HG03175 (cell line): ENCODE results near the gene IL10RB.
"Not testable (repeated sequence)": the region's sequence is repeated elsewhere in the genome, so short reads cannot be mapped to it uniquely, and the experiment has no call there.

Experiments
- ATAC-seq: cut with Tn5 transposase; IDR thresholded peaks from one replicate; pipeline ENCODE4 v1.9.1; 2021; ENCODE audit warnings: mild to moderate bottlenecking, moderate library complexity; ENCODE audit not compliant: unreplicated experiment

IL10RB gene

GRCh38 chr21:33240404-33240803 lies 25.8 kb upstream of the IL10RB start:
- ATAC-seq: no peak

GRCh38 chr21:33241846-33242245 lies 24.3 kb upstream of the IL10RB start:
- no peak for ATAC-seq

GRCh38 chr21:33242846-33243245 lies 23.3 kb upstream of the IL10RB start:
- not testable (repeated sequence) for ATAC-seq

- no peak for ATAC-seq
Measured at GRCh38 chr21:33244082-33244778, 21.9 kb upstream of the IL10RB start.

GRCh38 chr21:33244779-33245105 lies 21.4 kb upstream of the IL10RB start:
- no peak for ATAC-seq

- ATAC-seq: no peak
Measured at GRCh38 chr21:33245289-33245918, 20.8 kb upstream of the IL10RB start.

GRCh38 chr21:33246506-33246905 lies 19.7 kb upstream of the IL10RB start:
- ATAC-seq: no peak

GRCh38 chr21:33246963-33247362 lies 19.2 kb upstream of the IL10RB start:
- ATAC-seq: no peak

GRCh38 chr21:33247599-33247998 lies 18.6 kb upstream of the IL10RB start:
- ATAC-seq: no peak

- ATAC-seq: no peak
Measured at GRCh38 chr21:33249331-33250002, 16.7 kb upstream of the IL10RB start.

- ATAC-seq: no peak
Measured at GRCh38 chr21:33251119-33251518, 15.0 kb upstream of the IL10RB start.

GRCh38 chr21:33253382-33253781 lies 12.8 kb upstream of the IL10RB start:
- not testable (repeated sequence) for ATAC-seq

GRCh38 chr21:33254766-33255165 lies 11.4 kb upstream of the IL10RB start:
- no peak for ATAC-seq

GRCh38 chr21:33255404-33255803 lies 10.8 kb upstream of the IL10RB start:
- no peak for ATAC-seq

- ATAC-seq: no peak
Measured at GRCh38 chr21:33256019-33256418, 10.1 kb upstream of the IL10RB start.

- ATAC-seq: no peak
Measured at GRCh38 chr21:33257094-33257803, 8.9 kb upstream of the IL10RB start.

GRCh38 chr21:33258475-33258874 lies 7.7 kb upstream of the IL10RB start:
- no peak for ATAC-seq

- no peak for ATAC-seq
Measured at GRCh38 chr21:33259428-33259827, 6.7 kb upstream of the IL10RB start.

GRCh38 chr21:33259995-33260394 lies 6.2 kb upstream of the IL10RB start:
- ATAC-seq: no peak

GRCh38 chr21:33261635-33262034 lies 4.5 kb upstream of the IL10RB start:
- no peak for ATAC-seq

GRCh38 chr21:33262921-33263320 lies 3.2 kb upstream of the IL10RB start:
- ATAC-seq: no peak

- no peak for ATAC-seq
Measured at GRCh38 chr21:33264561-33264960, 1.6 kb upstream of the IL10RB start.
